T-cell (primary cell): ENCODE data around the gene CYS1. TPM values are rescaled to one million over a fixed set of nuclear protein-coding genes. Genes with fewer than 3 reads are reported as not detected.
"Not testable (repeated sequence)": the region's sequence is repeated elsewhere in the genome, so short reads cannot be mapped to it uniquely, and the experiment has no call there.

Experiments
- ATAC-seq, 4 experiments: fragments of 200-7000 bp in 3 of 4; fragments of 150-1000 bp in 1 of 4; cut with Tn5 transposase; replicated peaks in 1 of 4; 1 replicate in 3 of 4; 2 replicates in 1 of 4; pipeline ENCODE4 v1.10.0; 2021; ENCODE audit warnings: moderate library complexity in 3 of 4, mild to moderate bottlenecking in 2 of 4, moderate number of reproducible peaks in 1 of 4
- CTCF ChIA-PET, 2 donors: fragments of 300-600 bp; sonication (Branson Sonifier 250); formaldehyde crosslinking; loops; one replicate each; lab custom pipeline; 2022; ENCODE audit warnings: antibody characterized with exemption in 2 of 2; lab: Charles Lee
- POLR2A ChIA-PET, 2 donors: fragments of 300-600 bp; sonication (Branson Sonifier 250); formaldehyde crosslinking; loops; one replicate each; lab custom pipeline; 2022; ENCODE audit warnings: antibody characterized with exemption in 2 of 2; lab: Charles Lee
- DNase-seq, 35 experiments: peaks; one replicate each; pipeline versions ENCODE4 v3.0.0 to v3.0.0-alpha.2; 2013 to 2023
- H3K27ac ChIP-seq: one replicate; pipeline ENCODE4 v1.5.1; 2013; ENCODE audit warnings: low read length
- H3K27me3 ChIP-seq, 2 experiments: replicated peaks in 1 of 2; 1 replicate in 1 of 2; 2 replicates in 1 of 2; pipeline versions ENCODE4 v1.6.1 to v1.7.0; 2013; ENCODE audit warnings: low read length in 1 of 2, mixed read lengths in 1 of 2; ENCODE audit not compliant: control insufficient read depth in 2 of 2, insufficient read depth in 2 of 2; ENCODE audit errors: extremely low read depth in 1 of 2
- H3K36me3 ChIP-seq, 2 donors: 1 replicate in 1 of 2; 2 replicates in 1 of 2; pipeline versions ENCODE4 v1.6.1 to v1.7.0; 2013; ENCODE audit warnings: low read length in 1 of 2; ENCODE audit not compliant: control insufficient read depth in 2 of 2, insufficient read depth in 1 of 2; ENCODE audit errors: extremely low read depth in 1 of 2
- H3K4me1 ChIP-seq, 2 experiments: 1 replicate in 1 of 2; 2 replicates in 1 of 2; pipeline versions ENCODE4 v1.6.1 to v1.7.0; 2013; ENCODE audit warnings: low read length in 2 of 2, mixed read lengths in 1 of 2; ENCODE audit not compliant: insufficient read depth in 2 of 2, control insufficient read depth in 1 of 2; ENCODE audit errors: extremely low read depth in 1 of 2
- H3K4me3 ChIP-seq, 2 donors: 1 replicate in 1 of 2; 2 replicates in 1 of 2; pipeline versions ENCODE4 v1.5.1 to v1.7.0; 2013; ENCODE audit warnings: mild to moderate bottlenecking in 2 of 2, low read length in 1 of 2, moderate library complexity in 1 of 2; ENCODE audit not compliant: control insufficient read depth in 1 of 2; ENCODE audit errors: extremely low read depth in 1 of 2
- H3K9me3 ChIP-seq: 2 replicates; pipeline ENCODE4 v1.7.0; 2013
- H3K27ac Mint-ChIP-seq, 2 donors: one replicate each; pipeline ENCODE4 v1.8.0; 2020 to 2021; ENCODE audit warnings: mild to moderate bottlenecking in 2 of 2, mixed read lengths in 2 of 2
- H3K27me3 Mint-ChIP-seq, 2 donors: one replicate each; pipeline ENCODE4 v1.8.0; 2021 to 2022; ENCODE audit warnings: mixed read lengths in 2 of 2
- H3K36me3 Mint-ChIP-seq: one replicate; pipeline ENCODE4 v1.8.0; 2021; ENCODE audit warnings: mixed read lengths
- H3K4me1 Mint-ChIP-seq, 3 donors: one replicate each; pipeline ENCODE4 v1.8.0; 2020 to 2022; ENCODE audit warnings: mixed read lengths in 3 of 3, mild to moderate bottlenecking in 1 of 3
- H3K4me3 Mint-ChIP-seq, 3 donors: one replicate each; pipeline ENCODE4 v1.8.0; 2020 to 2022; ENCODE audit warnings: mild to moderate bottlenecking in 3 of 3, mixed read lengths in 3 of 3, moderate library complexity in 3 of 3
- H3K9me3 Mint-ChIP-seq, 3 donors: one replicate each; pipeline ENCODE4 v1.8.0; 2020 to 2022; ENCODE audit warnings: mixed read lengths in 3 of 3
- WGBS: methylation state at CpG from one replicate; pipeline ENCODE4 v1.1.5; 2013; ENCODE audit warnings: missing lambda C conversion rate; ENCODE audit not compliant: insufficient coverage; 5-methylcytosine and 5-hydroxymethylcytosine counted together
- total RNA-seq, 35 experiments: library from RNA in 6 of 35; stranded (reverse) in 6 of 35; fragments of 120-200 nt in 1 of 35; gene quantifications; one replicate each; pipeline versions ENCODE4 v1.2.1 to v1.2.4 and lab custom pipeline; 2013 to 2026

The CYS1 gene
- total RNA-seq, 5 donors from 2014 or later (not counting 1 experiment from before 2014, with no cell fraction given): not detected

DNA sequence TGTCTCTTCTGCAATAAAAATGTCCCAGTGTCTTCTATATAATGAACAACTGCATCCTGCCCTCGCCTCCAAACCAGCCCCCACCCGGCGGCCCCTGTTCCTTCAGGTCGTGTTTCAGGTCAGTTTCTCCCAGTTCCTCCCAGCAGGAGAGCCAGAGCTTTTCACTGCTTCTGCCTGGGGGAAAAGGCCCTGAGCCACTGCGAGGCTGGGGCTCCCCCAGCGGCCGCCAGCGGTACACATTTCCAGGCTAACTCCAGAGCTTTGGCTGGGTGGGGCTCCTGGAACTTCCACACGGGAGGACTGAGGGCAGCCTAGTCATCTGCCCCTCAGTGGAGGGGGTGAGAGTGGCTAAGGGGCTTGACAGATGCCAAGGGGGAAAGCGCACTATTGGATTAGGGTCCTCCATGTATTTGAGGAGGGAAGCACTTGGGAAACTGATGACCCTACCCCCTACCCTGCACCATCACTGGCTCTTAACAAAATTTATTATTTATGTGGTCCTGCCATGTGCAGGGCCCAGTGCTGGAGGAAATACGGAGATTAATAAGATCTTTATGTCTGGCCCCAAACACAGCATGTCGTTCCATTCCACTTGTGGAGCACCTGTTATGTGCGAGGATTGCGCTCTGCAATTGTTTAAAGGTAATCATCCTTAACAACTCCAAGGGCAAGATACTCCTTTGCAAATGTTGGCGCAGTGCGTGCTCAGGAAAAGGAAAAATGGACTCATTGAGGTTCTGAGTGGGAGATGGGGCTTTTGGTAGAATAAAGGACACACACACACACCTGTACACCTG lies 17.3 kb upstream of the CYS1 start:
- 0% methylated on average over 4 of the region's 16 CpGs for WGBS
- Histone ChIP-seq H3K27ac (no peak overlapping the region), H3K27me3 (peaks cover 0 to 44% of the 10 kb centered on the region in 2 experiments), H3K4me1 (peaks cover 0 to 4% of the 10 kb centered on the region in 2 experiments), H3K36me3 (no peaks in the 10 kb centered on the region), H3K4me3 (no peak overlapping the region), H3K9me3 (no peaks in the 10 kb centered on the region)
- DNase-seq (peak in 11 of 35 experiments; percentile 12 to 56 (median 27)), ATAC-seq (peak; percentile 43 to 66 (median 60))
- Mint-ChIP-seq H3K9me3 (no peaks in the 10 kb centered on the region), H3K4me1 (no peaks in the 10 kb centered on the region), H3K4me3 (no peak overlapping the region), H3K27ac (no peak overlapping the region), H3K36me3 (no peaks in the 10 kb centered on the region), H3K27me3 (peaks cover 39 to 48% of the 10 kb centered on the region in 2 donors)
- ChIA-PET POLR2A (interaction anchor here (0.6 kb wide), 2 partner anchors 58 to 355 kb away, joined by 3 to 4 read pairs; no protein-coding TSS in a partner anchor), CTCF (interaction anchor here (0.7 to 4.2 kb wide), 7 partner anchors 13 to 337 kb away, joined by 3 to 28 read pairs (median 4); no protein-coding TSS in a partner anchor)

DNA sequence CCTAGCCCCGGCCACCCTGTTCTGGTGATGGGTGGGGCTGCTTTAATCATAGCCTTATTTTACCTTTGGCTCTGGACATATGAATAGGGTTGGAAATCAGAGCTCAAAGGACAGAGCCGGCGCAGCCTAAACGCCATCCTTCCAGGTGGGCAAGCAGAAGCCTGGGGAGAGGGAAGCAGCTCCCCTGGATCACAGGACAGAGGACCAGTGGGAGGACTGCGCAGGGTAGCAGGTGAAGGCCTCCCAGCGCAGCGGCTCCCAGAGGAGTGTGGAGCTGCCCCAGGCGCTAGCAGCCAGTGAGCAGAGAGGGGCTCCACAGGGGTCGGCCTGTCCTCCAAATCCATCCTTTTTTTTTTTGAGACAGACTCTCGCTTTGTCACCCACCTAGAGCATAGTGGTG lies 16.4 kb upstream of the CYS1 start:
- peaks cover 0 to 5% of the 10 kb centered on the region in 2 experiments for H3K4me1 ChIP-seq
- no peaks in the 10 kb centered on the region for H3K36me3 ChIP-seq
- H3K9me3 ChIP-seq: no peaks in the 10 kb centered on the region
- CTCF ChIA-PET: interaction anchor here (0.5 to 4.2 kb wide), 10 partner anchors 12 to 338 kb away, joined by 3 to 28 read pairs (median 4); no protein-coding TSS in a partner anchor
- POLR2A ChIA-PET: interaction anchor here in 1 of 2 donors (0.6 kb wide), 1 partner anchor 356 kb away, joined by 3 read pairs; no protein-coding TSS in a partner anchor
- H3K27me3 ChIP-seq: peaks cover 3 to 49% of the 10 kb centered on the region in 2 experiments
- DNase-seq (no peak), ATAC-seq (no peak)
- H3K4me3 ChIP-seq: no peak overlapping the region
- Mint-ChIP-seq H3K36me3 (no peaks in the 10 kb centered on the region), H3K4me1 (peaks cover 0 to 2% (median 2%) of the 10 kb centered on the region in 3 donors), H3K9me3 (no peaks in the 10 kb centered on the region), H3K4me3 (no peak overlapping the region), H3K27ac (no peak overlapping the region), H3K27me3 (peaks cover 47 to 55% of the 10 kb centered on the region in 2 donors)
- no peak overlapping the region for H3K27ac ChIP-seq
- WGBS: 97% methylated on average over 9 of the region's 10 CpGs

DNA sequence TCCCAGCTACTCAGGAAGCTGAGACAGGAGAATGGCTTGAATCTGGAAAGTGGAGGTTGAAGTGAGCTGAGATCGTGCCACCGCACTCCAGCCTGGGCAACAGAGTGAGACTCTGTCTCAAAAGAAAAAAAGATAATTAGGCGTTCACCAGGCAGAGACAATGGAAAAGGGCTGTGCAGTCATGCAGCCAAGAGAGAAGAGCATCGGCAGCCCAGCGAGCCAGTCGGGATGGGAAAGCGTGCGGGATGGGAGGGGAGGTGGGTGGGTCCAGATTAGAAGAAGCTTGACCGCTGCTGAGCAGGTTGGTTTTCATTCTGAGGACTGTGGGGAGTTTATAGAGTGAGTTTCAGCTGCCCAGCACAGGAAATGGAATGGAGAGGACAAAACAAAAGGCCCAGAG lies 15.0 kb upstream of the CYS1 start:
- CTCF ChIA-PET: interaction anchor here in 1 of 2 donors (0.7 to 4.2 kb wide), 2 partner anchors 23 to 25 kb away, joined by 3 to 28 read pairs; no protein-coding TSS in a partner anchor
- no peak overlapping the region for H3K27ac Mint-ChIP-seq

DNA sequence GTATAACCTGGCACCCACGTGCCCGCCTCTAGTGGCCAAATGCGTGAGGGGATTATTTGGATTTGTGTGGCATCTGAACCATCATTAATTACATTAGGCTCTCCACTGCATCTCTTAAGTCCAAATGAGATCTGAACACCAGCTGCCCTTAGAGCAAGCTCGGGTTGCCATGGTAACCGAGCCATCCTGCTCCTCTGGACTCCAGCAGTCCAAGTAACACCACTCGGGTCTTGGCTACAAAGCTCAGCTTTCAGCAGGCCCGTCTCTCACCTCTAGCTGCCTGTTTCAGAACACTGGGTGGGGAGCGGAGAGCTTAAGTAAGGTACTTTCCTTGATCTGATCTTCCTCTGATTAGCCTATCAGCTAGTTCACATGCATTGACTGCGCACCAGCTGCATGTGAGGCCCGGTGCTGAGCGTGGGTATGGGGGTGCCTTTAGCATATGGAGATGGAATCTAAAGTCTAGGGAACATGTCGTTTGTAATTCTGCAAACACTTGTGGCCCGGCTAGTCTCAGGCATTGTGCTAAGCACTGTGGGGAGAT lies 14.1 kb upstream of the CYS1 start:
- Histone ChIP-seq H3K4me1 (peaks cover 0 to 12% of the 10 kb centered on the region in 2 experiments), H3K27me3 (peaks cover 3 to 56% of the 10 kb centered on the region in 2 experiments), H3K27ac (no peak overlapping the region), H3K9me3 (no peaks in the 10 kb centered on the region), H3K4me3 (no peak overlapping the region), H3K36me3 (no peaks in the 10 kb centered on the region)
- CTCF ChIA-PET: interaction anchor here in 1 of 2 donors (4.2 kb wide), 1 partner anchor 22 kb away, joined by 28 read pairs; no protein-coding TSS in a partner anchor
- Mint-ChIP-seq H3K36me3 (no peaks in the 10 kb centered on the region), H3K27ac (no peak overlapping the region), H3K4me1 (peaks cover 5 to 6% (median 6%) of the 10 kb centered on the region in 3 donors), H3K9me3 (no peaks in the 10 kb centered on the region), H3K4me3 (no peak overlapping the region), H3K27me3 (peaks cover 59 to 70% of the 10 kb centered on the region in 2 donors)
- DNase-seq (no peak), ATAC-seq (no peak)
- 79% methylated on average over 8 of the region's 13 CpGs for WGBS
- POLR2A ChIA-PET: interaction anchor here in 1 of 2 donors (0.6 kb wide), 1 partner anchor 342 kb away, joined by 3 read pairs; no protein-coding TSS in a partner anchor

More for the DNA sequence above, 15.0 kb upstream of the CYS1 start:
- 67% methylated on average over 8 of the region's 9 CpGs for WGBS
- Histone ChIP-seq H3K27me3 (peaks cover 3 to 60% of the 10 kb centered on the region in 2 experiments), H3K36me3 (no peaks in the 10 kb centered on the region), H3K9me3 (no peaks in the 10 kb centered on the region), H3K4me3 (no peak overlapping the region), H3K27ac (no peak overlapping the region), H3K4me1 (peaks cover 0 to 12% of the 10 kb centered on the region in 2 experiments)
- POLR2A ChIA-PET: interaction anchor here in 1 of 2 donors (0.6 kb wide), 1 partner anchor 341 kb away, joined by 3 read pairs; no protein-coding TSS in a partner anchor
- no peaks in the 10 kb centered on the region for H3K9me3 Mint-ChIP-seq
- ATAC-seq (no peak), DNase-seq (no peak)
- H3K27me3 Mint-ChIP-seq: peaks cover 51 to 62% of the 10 kb centered on the region in 2 donors
- no peaks in the 10 kb centered on the region for H3K36me3 Mint-ChIP-seq
- H3K4me3 Mint-ChIP-seq: no peak overlapping the region
- H3K4me1 Mint-ChIP-seq: peaks cover 5 to 6% (median 6%) of the 10 kb centered on the region in 3 donors

DNA sequence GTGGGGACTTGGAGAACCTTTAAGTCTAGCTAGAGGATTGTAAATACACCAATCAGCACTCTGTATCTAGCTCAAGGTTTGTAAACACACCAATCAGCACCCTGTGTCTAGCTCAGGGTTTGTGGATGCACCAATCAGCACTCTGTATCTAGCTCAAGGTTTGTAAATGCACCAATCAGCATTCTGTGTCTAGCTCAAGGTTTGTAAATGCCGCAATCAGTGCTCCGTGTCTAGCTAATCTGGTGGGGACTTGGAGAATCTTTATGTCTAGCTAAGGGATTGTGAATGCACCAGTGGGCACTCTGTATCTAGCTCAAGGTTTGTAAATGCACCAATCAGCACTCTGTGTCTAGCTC lies 11.7 kb upstream of the CYS1 start:
- H3K4me3 ChIP-seq: peak overlapping the region in 1 of 2 donors; percentile 25
- H3K27ac ChIP-seq, ATAC-seq, H3K4me1 Mint-ChIP-seq, H3K9me3 Mint-ChIP-seq, DNase-seq, H3K36me3 Mint-ChIP-seq, H3K9me3 ChIP-seq, H3K36me3 ChIP-seq, POLR2A ChIA-PET, H3K27ac Mint-ChIP-seq, H3K4me1 ChIP-seq: not testable (repeated sequence)
- CTCF ChIA-PET: interaction anchor here (0.8 to 3.0 kb wide), 4 partner anchors 17 to 317 kb away, joined by 3 to 16 read pairs (median 3); no protein-coding TSS in a partner anchor
- Mint-ChIP-seq H3K4me3 (peak overlapping the region; percentile 39 to 79 (median 57)), H3K27me3 (peaks cover 65 to 72% of the 10 kb centered on the region in 2 donors)
- H3K27me3 ChIP-seq: peaks cover 3 to 66% of the 10 kb centered on the region in 2 experiments
- WGBS: 100% methylated on average over 1 of the region's 2 CpGs
